Activated T-cell treated with anti-CD3 and anti-CD28 coated beads, Interleukin-2, amount 50 U/mL, for 72 hours (primary cell): ENCODE measurements around the gene ADAMTSL4. TPM values are rescaled to one million over a fixed set of nuclear protein-coding genes. Genes with fewer than 3 reads are reported as not detected.
A peak's percentile ranks its signal among the peaks of the same experiment; 100 is the strongest.
"Not testable (repeated sequence)": the region's sequence is repeated elsewhere in the genome, so short reads cannot be mapped to it uniquely, and the experiment has no call there.

Experiments used
- ATAC-seq, 2 donors: fragments of 150-1000 bp; cut with Tn5 transposase; replicated peaks in 1 of 2; 2 replicates each; pipeline ENCODE4 v1.10.0; 2021; ENCODE audit warnings: moderate library complexity in 2 of 2, mild to moderate bottlenecking in 1 of 2
- DNase-seq, 2 donors: peaks; one replicate each; pipeline ENCODE4 v3.0.0; 2021 to 2022; ENCODE audit warnings: mixed read lengths in 1 of 2
- H3K27ac Mint-ChIP-seq: one replicate; pipeline ENCODE4 v1.8.0; 2022; ENCODE audit warnings: mild to moderate bottlenecking, moderate library complexity, mixed read lengths
- H3K27me3 Mint-ChIP-seq: one replicate; pipeline ENCODE4 v1.8.0; 2022; ENCODE audit warnings: low read depth, mixed read lengths
- H3K36me3 Mint-ChIP-seq, 2 donors: one replicate each; pipeline ENCODE4 v1.8.0; 2022; ENCODE audit warnings: mixed read lengths in 2 of 2, mild to moderate bottlenecking in 1 of 2; ENCODE audit not compliant: insufficient read depth in 2 of 2
- H3K4me1 Mint-ChIP-seq: one replicate; pipeline ENCODE4 v1.8.0; 2022; ENCODE audit warnings: low read depth, mixed read lengths
- H3K4me3 Mint-ChIP-seq, 2 donors: one replicate each; pipeline ENCODE4 v1.8.0; 2022; ENCODE audit warnings: mild to moderate bottlenecking in 2 of 2, mixed read lengths in 2 of 2, moderate library complexity in 2 of 2
- H3K9me3 Mint-ChIP-seq, 2 donors: one replicate each; pipeline ENCODE4 v1.8.0; 2022; ENCODE audit warnings: mixed read lengths in 2 of 2
- total RNA-seq, 2 donors: library from RNA; stranded (reverse); gene quantifications; one replicate each; pipeline ENCODE4 v1.2.3, GENCODE V29; 2022

ADAMTSL4 gene
- total RNA-seq, 2 donors from 2014 or later = 0.86 to 2.6 TPM

DNA sequence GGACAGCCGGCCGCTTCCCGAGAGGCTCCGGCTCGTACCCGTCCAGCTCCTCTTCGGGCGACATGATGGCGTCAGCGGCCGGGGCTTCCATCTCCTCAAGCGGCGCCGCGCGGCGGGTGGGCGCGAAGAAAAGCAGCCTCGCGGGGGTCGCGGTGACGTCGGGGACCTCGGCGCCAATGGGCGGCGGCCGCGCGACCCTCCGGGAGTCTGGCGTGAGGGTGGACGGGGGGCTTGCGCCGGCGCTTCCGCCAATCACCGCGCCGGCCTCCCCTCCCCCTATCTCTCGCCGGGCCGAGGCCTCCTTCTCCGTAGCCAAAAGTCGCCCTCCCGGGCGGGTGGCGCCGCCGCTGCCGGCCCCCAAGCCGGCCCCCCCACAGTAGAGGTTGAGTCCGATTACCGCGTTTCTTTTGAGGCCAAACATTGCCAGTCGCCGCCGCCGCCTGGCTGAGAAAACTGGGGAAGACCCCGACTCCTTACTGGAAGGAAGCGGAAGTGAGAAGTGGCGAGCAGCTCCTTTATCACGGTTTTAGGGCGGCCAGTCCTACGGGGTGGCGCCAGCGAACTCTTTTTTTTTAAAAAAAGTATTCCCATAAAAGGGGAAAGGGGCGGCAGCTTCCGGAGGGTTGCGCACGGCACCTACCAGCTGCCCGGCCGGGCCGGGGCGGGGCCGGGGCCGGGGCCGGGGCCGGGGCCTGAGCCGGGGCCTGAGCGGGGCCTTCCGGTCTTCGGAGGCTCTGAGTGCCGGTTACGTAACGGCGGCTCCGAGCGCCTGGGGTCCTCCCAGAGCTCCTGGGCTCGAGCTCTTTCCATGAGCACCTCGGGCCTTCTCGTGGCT, 30.1 kb downstream of the ADAMTSL4 start, which contains the start of gene MCL1:
Gene MCL1 (minus strand): TSS at position 501 of the 835 bp plus-strand sequence. CDS start 80 bp downstream, at position 421.
- no peaks in the 10 kb centered on the region for H3K9me3 Mint-ChIP-seq
- DNase-seq (peak; percentile 93 to 94), ATAC-seq (peak; percentile 85)
- H3K4me1 Mint-ChIP-seq = peaks cover 31% of the 10 kb centered on the region
- peaks cover 41 to 48% of the 10 kb centered on the region in 2 donors for H3K36me3 Mint-ChIP-seq
- H3K27me3 Mint-ChIP-seq = no peaks in the 10 kb centered on the region
- peak within 1 kb of the TSS; percentile 99 for H3K27ac Mint-ChIP-seq
- H3K4me3 Mint-ChIP-seq = peak within 1 kb of the TSS; percentile 99

DNA sequence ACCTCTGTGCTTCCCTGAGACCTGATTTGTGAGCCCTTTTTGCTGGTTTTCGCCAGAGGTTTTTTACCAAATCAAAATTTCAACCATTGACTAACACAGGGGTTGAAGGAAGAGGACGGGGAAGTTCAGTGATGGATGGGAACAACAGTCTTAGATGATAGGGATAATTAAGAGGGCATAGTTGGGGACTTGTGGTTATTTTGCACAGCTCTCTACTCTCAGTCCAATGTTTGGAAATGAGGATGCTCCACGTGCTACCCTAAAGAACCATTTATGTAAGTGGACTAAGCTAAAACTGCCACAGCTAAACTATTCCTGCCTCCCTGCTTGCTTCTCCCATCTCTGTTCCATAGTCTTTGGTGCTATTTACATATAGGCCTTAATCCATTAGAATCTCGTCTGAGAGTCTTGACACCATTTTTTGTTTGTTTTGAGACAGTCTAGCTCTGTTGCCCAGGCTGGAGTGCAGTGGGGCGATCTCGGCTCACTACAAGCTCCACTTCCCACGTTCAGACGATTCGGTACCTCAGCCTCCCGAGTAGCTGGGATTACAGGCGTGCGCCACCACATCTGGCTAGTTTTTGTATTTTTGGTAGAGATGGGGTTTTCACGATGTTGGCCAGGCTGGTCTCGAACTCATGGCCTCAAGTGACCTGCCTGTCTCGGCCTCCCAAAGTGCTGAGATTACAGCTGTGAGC, 30.9 kb downstream of the ADAMTSL4 start:
- Mint-ChIP-seq H3K4me1 (peaks cover 26% of the 10 kb centered on the region), H3K9me3 (peaks cover 0 to under 1% of the 10 kb centered on the region in 2 donors), H3K4me3 (peak overlapping the region; percentile 90 to 99), H3K36me3 (peaks cover 34 to 40% of the 10 kb centered on the region in 2 donors), H3K27ac (peak overlapping the region; percentile 72), H3K27me3 (no peaks in the 10 kb centered on the region)
- DNase-seq = no peak
- ATAC-seq = no peak

DNA sequence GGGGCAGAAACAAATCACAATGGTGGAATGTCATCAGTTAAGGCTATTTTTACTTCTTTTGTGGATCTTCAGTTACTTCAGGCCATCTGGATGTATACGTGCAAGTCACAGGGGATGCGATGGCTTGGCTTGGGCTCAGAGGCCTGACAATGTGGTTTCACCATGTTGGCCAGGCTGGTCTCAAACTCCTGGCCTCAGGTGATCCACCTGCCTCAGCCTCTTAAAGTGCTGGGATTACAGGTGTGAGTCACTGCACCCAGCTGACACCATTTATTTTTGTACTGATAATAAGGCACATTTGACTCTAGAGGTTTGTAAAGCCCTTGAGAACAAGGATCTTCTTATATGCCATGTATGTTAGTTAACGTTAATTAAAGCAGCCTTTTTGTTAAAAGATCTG, 31.8 kb downstream of the ADAMTSL4 start:
- peak overlapping the region; percentile 72 for H3K27ac Mint-ChIP-seq
- H3K4me3 Mint-ChIP-seq = peak overlapping the region; percentile 90 to 99
- peaks cover 29 to 33% of the 10 kb centered on the region in 2 donors for H3K36me3 Mint-ChIP-seq
- not testable (repeated sequence) for ATAC-seq, H3K27me3 Mint-ChIP-seq, DNase-seq, H3K9me3 Mint-ChIP-seq
- peaks cover 17% of the 10 kb centered on the region for H3K4me1 Mint-ChIP-seq

- not testable (repeated sequence) for H3K27ac Mint-ChIP-seq, H3K4me3 Mint-ChIP-seq
Observed at GRCh38 chr1:150581437-150581836, 32.2 kb downstream of the ADAMTSL4 start.

GRCh38 chr1:150581962-150582361, 32.8 kb downstream of the ADAMTSL4 start:
- not testable (repeated sequence) for H3K9me3 Mint-ChIP-seq, H3K27me3 Mint-ChIP-seq, ATAC-seq, DNase-seq, H3K4me3 Mint-ChIP-seq
- H3K27ac Mint-ChIP-seq = peak overlapping the region; percentile 80
- peaks cover 20 to 23% of the 10 kb centered on the region in 2 donors for H3K36me3 Mint-ChIP-seq
- H3K4me1 Mint-ChIP-seq = peaks cover 14% of the 10 kb centered on the region

More at GRCh38 chr1:150581437-150581836, 32.2 kb downstream of the ADAMTSL4 start:
- H3K9me3 Mint-ChIP-seq, H3K27me3 Mint-ChIP-seq, DNase-seq, ATAC-seq: not testable (repeated sequence)
- H3K4me1 Mint-ChIP-seq = peaks cover 14% of the 10 kb centered on the region
- H3K36me3 Mint-ChIP-seq = peaks cover 24 to 28% of the 10 kb centered on the region in 2 donors

- Mint-ChIP-seq H3K27ac (peak overlapping the region; percentile 80), H3K4me3 (no peak overlapping the region), H3K9me3 (peaks cover 0 to 1% of the 10 kb centered on the region in 2 donors), H3K36me3 (peaks cover 16 to 19% of the 10 kb centered on the region in 2 donors), H3K4me1 (peaks cover 14% of the 10 kb centered on the region), H3K27me3 (no peaks in the 10 kb centered on the region)
- ATAC-seq (no peak), DNase-seq (no peak)
Observed at GRCh38 chr1:150582371-150582770, 33.2 kb downstream of the ADAMTSL4 start.

GRCh38 chr1:150596095-150596892, 47.1 kb downstream of the ADAMTSL4 start:
- H3K4me3 Mint-ChIP-seq = no peak overlapping the region
- no peaks in the 10 kb centered on the region for H3K9me3 Mint-ChIP-seq
- ATAC-seq (no peak), DNase-seq (no peak)
- no peak overlapping the region for H3K27ac Mint-ChIP-seq
- H3K4me1 Mint-ChIP-seq = peaks cover 26% of the 10 kb centered on the region
- H3K36me3 Mint-ChIP-seq = peaks cover 3% of the 10 kb centered on the region in 2 donors
- H3K27me3 Mint-ChIP-seq = no peaks in the 10 kb centered on the region

DNA sequence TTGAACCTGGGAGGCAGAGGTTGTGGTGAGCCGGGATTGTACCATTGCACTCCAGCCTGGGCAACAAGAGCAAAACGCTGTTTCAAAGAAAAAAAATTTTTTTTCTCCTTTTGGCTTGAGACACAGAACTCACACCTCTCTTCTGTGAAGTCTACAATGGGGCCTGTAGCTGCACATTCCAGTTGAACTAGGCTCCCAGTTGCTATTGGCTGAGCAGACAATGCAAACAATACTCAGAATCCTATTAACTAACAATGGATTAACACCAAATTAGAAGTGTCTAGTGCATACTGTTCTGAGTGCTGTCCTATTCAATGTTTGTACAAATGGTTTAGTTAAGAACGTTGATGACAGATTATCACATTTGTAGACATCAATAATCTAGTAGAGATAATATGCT, 47.8 kb downstream of the ADAMTSL4 start:
- no peak overlapping the region for H3K27ac Mint-ChIP-seq
- no peak overlapping the region for H3K4me3 Mint-ChIP-seq
- peaks cover 3% of the 10 kb centered on the region in 2 donors for H3K36me3 Mint-ChIP-seq
- H3K4me1 Mint-ChIP-seq = peaks cover 26% of the 10 kb centered on the region
- no peak for ATAC-seq
- H3K9me3 Mint-ChIP-seq = no peaks in the 10 kb centered on the region
- H3K27me3 Mint-ChIP-seq = no peaks in the 10 kb centered on the region
- DNase-seq = no peak

- peaks cover 25% of the 10 kb centered on the region for H3K4me1 Mint-ChIP-seq
- H3K27ac Mint-ChIP-seq, ATAC-seq: not testable (repeated sequence)
Observed at GRCh38 chr1:150598346-150598745, 49.1 kb downstream of the ADAMTSL4 start.

DNA sequence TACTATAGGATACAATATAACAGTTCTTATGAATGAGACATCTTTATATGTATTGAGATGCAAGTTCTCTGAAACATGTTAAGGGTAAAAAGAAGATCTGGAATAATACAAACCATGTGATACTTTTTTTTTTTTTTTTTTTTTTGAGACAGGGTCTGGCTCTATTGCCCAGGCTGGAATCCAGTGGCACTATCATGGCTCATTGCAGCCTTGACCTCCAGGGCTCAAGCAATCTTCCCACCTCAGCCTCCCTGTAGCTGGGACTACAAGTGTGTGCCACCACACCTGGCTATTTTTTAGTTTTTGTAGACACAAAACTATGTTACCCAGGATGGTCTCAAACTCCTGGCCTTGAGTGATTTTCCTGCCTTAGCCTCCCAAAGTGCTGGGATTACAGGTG, 52.3 kb downstream of the ADAMTSL4 start:
- Mint-ChIP-seq H3K36me3 (peaks cover 4 to 7% of the 10 kb centered on the region in 2 donors), H3K27me3 (no peaks in the 10 kb centered on the region), H3K4me3 (no peak overlapping the region), H3K9me3 (no peaks in the 10 kb centered on the region), H3K27ac (no peak overlapping the region), H3K4me1 (peaks cover 21% of the 10 kb centered on the region)
- no peak for DNase-seq
- ATAC-seq = no peak

More at GRCh38 chr1:150598346-150598745, 49.1 kb downstream of the ADAMTSL4 start:
- not testable (repeated sequence) for H3K9me3 Mint-ChIP-seq, DNase-seq, H3K27me3 Mint-ChIP-seq, H3K36me3 Mint-ChIP-seq, H3K4me3 Mint-ChIP-seq

- H3K9me3 Mint-ChIP-seq, H3K36me3 Mint-ChIP-seq, H3K4me3 Mint-ChIP-seq, DNase-seq, H3K27ac Mint-ChIP-seq, ATAC-seq, H3K27me3 Mint-ChIP-seq: not testable (repeated sequence)
- peaks cover 23% of the 10 kb centered on the region for H3K4me1 Mint-ChIP-seq
Observed at GRCh38 chr1:150602372-150602771, 53.2 kb downstream of the ADAMTSL4 start.

- no peaks in the 10 kb centered on the region for H3K27me3 Mint-ChIP-seq
- peaks cover 23% of the 10 kb centered on the region for H3K4me1 Mint-ChIP-seq
- no peak overlapping the region for H3K4me3 Mint-ChIP-seq
- peaks cover 4 to 7% of the 10 kb centered on the region in 2 donors for H3K36me3 Mint-ChIP-seq
- peak overlapping the region; percentile 98 for H3K27ac Mint-ChIP-seq
- DNase-seq = no peak
- no peaks in the 10 kb centered on the region for H3K9me3 Mint-ChIP-seq
- ATAC-seq = no peak
Observed at GRCh38 chr1:150603711-150604110, 54.5 kb downstream of the ADAMTSL4 start.
